Immature natural killer cell (primary cell): ENCODE data around the gene BPIFB6. TPM values are rescaled to one million over a fixed set of nuclear protein-coding genes. Genes with fewer than 3 reads are reported as not detected.
A peak's percentile ranks its signal among the peaks of the same experiment; 100 is the strongest.

Experiments
- DNase-seq, 3 donors: peaks; one replicate each; pipeline ENCODE4 v3.0.0; 2022; ENCODE audit warnings: mixed read lengths in 1 of 3
- H3K27ac Mint-ChIP-seq, 6 donors: one replicate each; pipeline ENCODE4 v1.8.0; 2020; ENCODE audit warnings: mixed read lengths in 6 of 6, mild to moderate bottlenecking in 5 of 6, inconsistent platforms in 4 of 6, moderate library complexity in 3 of 6
- H3K27me3 Mint-ChIP-seq, 3 donors: one replicate each; pipeline ENCODE4 v1.8.0; 2020 to 2021; ENCODE audit warnings: low read depth in 3 of 3, mild to moderate bottlenecking in 3 of 3, mixed read lengths in 3 of 3, moderate library complexity in 3 of 3, inconsistent platforms in 1 of 3
- H3K36me3 Mint-ChIP-seq, 3 donors: one replicate each; pipeline ENCODE4 v1.8.0; 2020; ENCODE audit warnings: mixed read lengths in 3 of 3, inconsistent platforms in 2 of 3, mild to moderate bottlenecking in 2 of 3
- H3K4me1 Mint-ChIP-seq, 2 donors: one replicate each; pipeline ENCODE4 v1.8.0; 2020; ENCODE audit warnings: inconsistent platforms in 2 of 2, mild to moderate bottlenecking in 2 of 2, mixed read lengths in 2 of 2, moderate library complexity in 1 of 2
- H3K4me3 Mint-ChIP-seq, 5 donors: one replicate each; pipeline ENCODE4 v1.8.0; 2020; ENCODE audit warnings: mild to moderate bottlenecking in 5 of 5, mixed read lengths in 5 of 5, inconsistent platforms in 3 of 5, moderate library complexity in 3 of 5
- H3K9me3 Mint-ChIP-seq, 6 donors: one replicate each; pipeline ENCODE4 v1.8.0; 2020; ENCODE audit warnings: mild to moderate bottlenecking in 6 of 6, mixed read lengths in 6 of 6, inconsistent platforms in 4 of 6, moderate library complexity in 3 of 6
- polyA plus RNA-seq, 3 donors: library from polyadenylated mRNA; unstranded; fragments of 300-500 nt; fragmentation: Illumina TruSeq; gene quantifications; one replicate each; pipeline ENCODE4 v1.2.3, GENCODE V29; 2021

The BPIFB6 gene
- polyA plus RNA-seq, 3 donors from 2014 or later, result not detected

DNA sequence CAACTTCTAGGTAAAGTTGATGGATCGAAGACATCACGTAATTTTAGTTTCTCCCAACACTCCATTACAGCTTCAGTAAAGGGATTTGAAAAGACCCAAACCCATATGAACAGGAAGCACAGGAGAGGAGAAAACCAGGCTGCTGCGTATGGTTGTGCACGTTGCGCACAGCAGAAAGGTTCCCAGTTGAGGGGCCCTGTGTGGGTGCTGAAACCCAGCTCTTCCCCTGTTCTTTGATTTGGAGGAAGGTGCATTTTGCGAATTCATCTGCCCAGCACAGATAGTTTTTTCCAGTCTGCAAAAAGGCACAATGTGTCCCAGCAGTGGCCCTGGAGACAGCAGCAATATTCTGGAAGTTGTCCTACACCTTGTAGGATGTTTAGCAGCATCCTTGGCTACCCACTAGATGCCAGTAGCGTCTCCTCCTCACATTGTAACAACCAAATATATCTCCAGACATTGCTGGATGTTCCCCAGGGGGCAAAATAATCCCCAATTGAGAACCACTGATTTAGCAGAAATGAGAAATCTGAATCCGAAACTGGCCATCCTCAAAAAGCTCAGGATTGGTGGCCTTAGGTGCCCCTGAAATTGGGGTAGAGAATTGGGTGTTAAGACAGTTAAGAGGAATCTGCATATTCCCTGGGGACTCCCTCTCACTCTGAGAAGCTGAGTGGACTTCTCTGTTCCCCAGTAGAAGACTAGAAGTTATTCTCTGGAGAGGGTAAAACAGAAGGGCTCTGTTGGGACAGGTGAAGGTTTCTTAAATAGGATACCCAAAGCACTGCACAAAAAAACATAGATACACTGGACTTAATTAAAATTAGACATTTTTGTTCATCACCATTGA lies 39.4 kb upstream of the BPIFB6 start:
- H3K4me1 Mint-ChIP-seq, result no peaks in the 10 kb centered on the region
- H3K36me3 Mint-ChIP-seq, result no peaks in the 10 kb centered on the region
- H3K9me3 Mint-ChIP-seq, result no peaks in the 10 kb centered on the region
- no peak overlapping the region for H3K4me3 Mint-ChIP-seq
- DNase-seq, result no peak
- H3K27ac Mint-ChIP-seq, result no peak overlapping the region
- peaks cover 0 to 4% (median 3%) of the 10 kb centered on the region in 3 donors for H3K27me3 Mint-ChIP-seq

DNA sequence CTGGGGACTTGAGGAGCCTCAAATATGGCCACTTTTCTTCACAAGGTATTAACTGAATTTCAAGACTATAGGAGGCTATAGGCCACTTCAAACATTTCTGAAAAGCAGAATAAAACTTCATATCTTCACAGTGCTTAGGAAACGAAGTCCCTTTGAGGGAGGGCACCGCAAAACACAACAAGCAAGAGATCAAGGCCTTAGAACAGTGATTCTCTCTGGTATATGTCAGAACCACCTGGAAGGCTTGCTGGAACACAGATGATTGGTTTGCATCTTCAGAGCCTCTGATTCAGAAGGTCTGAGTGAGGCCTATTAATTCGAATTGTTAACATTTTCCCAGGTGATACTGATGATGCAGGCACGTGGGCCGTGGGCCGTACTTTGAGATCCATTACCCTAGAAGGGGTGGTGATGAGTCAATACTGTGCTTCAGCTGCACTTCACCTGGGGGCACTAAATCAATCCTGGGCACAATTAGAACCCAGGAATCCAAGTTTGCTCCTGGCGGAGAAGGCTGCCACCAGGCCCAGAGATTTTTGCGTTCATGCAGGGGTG lies 37.9 kb upstream of the BPIFB6 start:
- no peaks in the 10 kb centered on the region for H3K4me1 Mint-ChIP-seq
- peaks cover 0 to 5% (median 4%) of the 10 kb centered on the region in 3 donors for H3K27me3 Mint-ChIP-seq
- DNase-seq, result no peak
- H3K9me3 Mint-ChIP-seq, result no peaks in the 10 kb centered on the region
- H3K4me3 Mint-ChIP-seq, result no peak overlapping the region
- H3K36me3 Mint-ChIP-seq, result no peaks in the 10 kb centered on the region
- no peak overlapping the region for H3K27ac Mint-ChIP-seq

DNA sequence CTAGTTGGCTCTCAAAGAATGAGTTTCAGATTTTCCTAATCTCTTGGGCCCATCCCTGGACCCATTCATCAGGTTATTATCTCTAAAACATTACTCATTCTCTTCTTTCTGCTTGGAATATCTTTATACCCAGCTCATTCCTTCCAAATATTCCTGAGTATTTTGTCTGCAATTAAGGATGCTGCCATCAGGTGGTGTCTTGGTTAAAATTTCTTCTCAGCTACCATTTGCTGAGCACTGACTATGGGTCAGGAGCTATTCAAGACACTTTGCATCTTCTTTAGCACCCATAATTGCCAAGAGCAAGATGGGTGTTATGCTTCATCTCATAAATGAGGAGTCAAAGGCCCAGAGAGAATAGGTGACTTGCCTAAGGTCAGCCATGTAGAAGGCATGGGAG lies 35.6 kb upstream of the BPIFB6 start:
- H3K27me3 Mint-ChIP-seq, result peaks cover 0 to 4% (median 2%) of the 10 kb centered on the region in 3 donors
- no peaks in the 10 kb centered on the region for H3K4me1 Mint-ChIP-seq
- H3K9me3 Mint-ChIP-seq, result no peaks in the 10 kb centered on the region
- H3K4me3 Mint-ChIP-seq, result no peak overlapping the region
- no peaks in the 10 kb centered on the region for H3K36me3 Mint-ChIP-seq
- no peak overlapping the region for H3K27ac Mint-ChIP-seq
- no peak for DNase-seq

DNA sequence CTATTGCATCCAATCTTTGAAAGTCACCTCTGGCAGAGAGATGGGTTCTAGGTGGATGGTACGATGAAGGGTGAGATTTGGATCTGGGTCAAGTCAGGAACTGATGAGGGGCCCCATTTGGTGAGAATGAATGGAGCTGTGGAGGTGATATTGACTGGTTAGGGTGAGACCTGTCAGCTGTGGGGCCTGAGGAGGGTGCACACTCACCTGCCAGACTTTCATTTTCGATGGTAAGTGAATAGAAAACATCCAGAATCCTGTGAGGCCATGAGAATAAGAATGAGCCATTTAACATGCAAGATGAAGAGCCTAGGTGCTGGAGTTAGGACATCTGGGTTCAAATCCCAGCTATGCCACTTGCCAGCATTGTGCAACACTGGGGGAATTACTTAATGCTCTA lies 34.0 kb upstream of the BPIFB6 start:
- peaks cover 0 to 4% (median 2%) of the 10 kb centered on the region in 3 donors for H3K27me3 Mint-ChIP-seq
- DNase-seq, result no peak
- no peaks in the 10 kb centered on the region for H3K4me1 Mint-ChIP-seq
- H3K27ac Mint-ChIP-seq, result no peak overlapping the region
- H3K4me3 Mint-ChIP-seq, result no peak overlapping the region
- no peaks in the 10 kb centered on the region for H3K36me3 Mint-ChIP-seq
- no peaks in the 10 kb centered on the region for H3K9me3 Mint-ChIP-seq

DNA sequence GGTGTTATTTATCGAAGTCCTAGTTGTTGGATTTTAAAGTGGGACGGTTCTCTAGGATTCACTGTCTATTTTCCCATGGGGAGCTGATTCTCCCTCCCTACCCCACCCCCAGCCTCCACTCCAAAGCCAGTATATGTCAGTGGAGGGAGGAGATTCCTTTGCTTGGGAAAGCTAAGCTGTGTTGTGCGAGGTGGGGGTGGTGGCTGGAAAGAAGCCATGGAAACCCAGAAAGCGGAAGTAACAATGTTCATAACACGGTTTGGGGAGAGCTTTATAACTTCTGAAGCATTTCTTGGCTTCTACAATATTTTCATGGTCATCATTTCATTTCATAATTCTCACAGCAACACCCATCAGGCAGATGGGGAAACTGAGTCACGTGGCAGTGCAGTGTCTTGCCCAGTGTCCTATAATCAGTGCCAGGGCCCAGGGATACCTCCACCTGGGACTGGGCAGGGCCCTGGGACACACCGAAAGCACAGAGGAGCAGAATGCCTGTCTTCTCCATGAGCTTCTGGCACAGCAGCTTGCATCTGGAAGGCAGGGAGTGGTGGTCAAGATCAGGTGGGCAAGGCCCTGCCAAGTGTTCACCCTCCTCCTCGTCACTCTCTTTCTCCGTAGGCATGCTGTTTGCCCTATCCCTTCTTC lies 31.7 kb upstream of the BPIFB6 start:
- no peak for DNase-seq
- Mint-ChIP-seq H3K4me1 (no peaks in the 10 kb centered on the region), H3K36me3 (no peaks in the 10 kb centered on the region), H3K4me3 (no peak overlapping the region), H3K27me3 (peaks cover 0 to 2% (median 0%) of the 10 kb centered on the region in 3 donors), H3K27ac (no peak overlapping the region), H3K9me3 (no peaks in the 10 kb centered on the region)

DNA sequence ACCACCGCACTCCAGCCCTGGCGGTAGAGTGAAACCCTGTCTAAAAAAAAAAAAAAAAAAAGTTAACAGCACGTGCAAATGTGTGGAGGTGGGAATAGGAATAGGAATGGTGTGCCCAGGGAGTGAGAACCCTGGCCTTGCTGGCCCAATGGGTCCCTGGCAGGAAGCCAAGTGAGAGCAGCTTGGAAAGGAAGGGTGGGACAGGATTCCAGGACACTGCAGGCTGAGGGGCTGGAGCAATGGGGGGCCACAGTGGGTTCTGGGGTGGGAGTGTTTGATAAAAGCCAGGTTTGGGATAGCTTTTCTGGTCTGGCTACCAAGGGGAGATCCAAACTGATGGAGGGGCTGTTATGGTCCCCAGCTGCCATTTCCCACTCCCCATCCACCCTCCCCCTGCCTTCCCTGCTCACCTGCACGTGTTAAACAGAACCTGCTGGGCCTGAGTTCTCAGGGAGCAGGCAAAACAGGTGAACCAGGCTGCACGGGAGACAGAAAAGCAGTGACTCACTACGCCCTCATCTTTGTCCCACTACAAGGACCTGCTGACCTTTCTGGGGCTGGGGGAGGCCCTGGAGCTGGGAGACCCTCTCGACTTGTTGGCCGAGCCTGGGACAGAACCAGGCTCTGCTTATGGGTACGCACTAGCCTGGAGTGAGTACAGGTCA lies 30.5 kb upstream of the BPIFB6 start:
- Mint-ChIP-seq H3K4me1 (no peaks in the 10 kb centered on the region), H3K27me3 (peaks cover 0 to 2% (median 0%) of the 10 kb centered on the region in 3 donors), H3K4me3 (no peak overlapping the region), H3K9me3 (no peaks in the 10 kb centered on the region), H3K36me3 (no peaks in the 10 kb centered on the region), H3K27ac (no peak overlapping the region)
- DNase-seq, result no peak

DNA sequence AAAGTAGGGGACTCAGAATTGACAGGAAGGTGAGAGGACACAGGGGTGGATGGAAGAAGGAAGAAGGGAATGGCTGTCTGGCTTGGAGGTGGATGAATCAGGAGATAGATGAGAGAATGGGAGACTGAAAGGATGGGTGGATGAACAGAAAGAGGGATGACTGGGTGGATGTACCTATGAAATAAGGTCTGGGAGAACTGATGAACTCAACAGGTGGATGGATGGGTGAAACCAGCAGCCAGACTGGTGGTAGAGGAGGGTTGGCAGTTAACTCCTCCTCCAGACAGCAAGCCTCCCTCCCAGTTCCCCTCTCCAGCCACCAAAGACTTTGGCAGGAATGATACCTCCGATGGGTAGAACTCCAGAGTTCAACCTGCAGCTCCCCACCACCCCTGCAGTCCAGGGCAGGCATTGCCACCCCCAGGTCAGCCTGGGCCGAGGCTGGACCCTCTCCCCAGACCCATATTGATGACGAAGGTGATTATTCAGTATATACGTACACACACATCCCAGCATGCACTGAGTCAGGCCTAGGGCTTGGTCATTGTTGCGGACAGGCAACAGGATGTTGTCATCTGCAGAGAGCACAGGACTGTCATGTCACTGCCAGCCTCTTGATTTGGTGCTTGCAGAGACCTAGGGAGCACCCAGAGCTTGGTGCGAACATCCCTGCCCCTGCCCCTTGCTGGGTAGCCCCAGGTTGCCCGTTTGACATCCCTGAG lies 29.2 kb upstream of the BPIFB6 start:
- no peaks in the 10 kb centered on the region for H3K9me3 Mint-ChIP-seq
- no peaks in the 10 kb centered on the region for H3K36me3 Mint-ChIP-seq
- no peaks in the 10 kb centered on the region for H3K4me1 Mint-ChIP-seq
- no peak overlapping the region for H3K4me3 Mint-ChIP-seq
- DNase-seq, result no peak
- H3K27ac Mint-ChIP-seq, result peak overlapping the region in 1 of 6 donors; percentile 11
- peaks cover 0 to under 1% (median 0%) of the 10 kb centered on the region in 3 donors for H3K27me3 Mint-ChIP-seq

DNA sequence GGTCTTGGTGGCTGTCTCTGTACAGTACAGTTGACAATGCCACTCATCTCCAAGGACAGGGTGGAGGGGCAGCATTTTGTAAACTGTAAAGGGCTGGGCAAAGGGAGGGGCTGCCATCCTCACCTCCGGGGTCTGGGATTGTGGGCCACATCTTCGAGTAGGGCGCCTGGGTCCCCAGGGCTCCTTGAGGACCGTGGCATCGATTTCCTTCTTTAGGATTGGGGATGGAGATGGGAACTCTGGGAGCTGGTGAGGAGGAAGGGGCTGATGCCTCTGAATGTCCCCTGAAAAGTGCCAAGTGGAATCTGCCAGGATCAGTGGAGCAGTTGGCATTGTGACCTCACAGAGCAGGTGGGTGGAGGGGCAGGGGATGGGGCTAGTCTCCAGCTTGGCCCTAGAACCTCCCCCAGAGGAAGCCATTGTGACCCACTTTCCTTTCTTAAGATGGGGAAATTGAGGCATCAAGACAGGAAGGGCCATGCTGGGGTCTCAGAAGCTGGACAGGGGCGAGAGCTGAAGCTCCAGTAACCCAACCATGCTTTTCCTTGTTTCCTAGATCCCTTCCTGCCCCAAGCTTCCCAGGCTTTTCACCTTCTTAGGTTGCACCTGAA lies 27.2 kb upstream of the BPIFB6 start, which contains the start of gene SUN5:
TSS of gene SUN5 (minus strand) at position 293 of the 611 bp plus-strand sequence. CDS start at position 200, 93 bp downstream.
- H3K9me3 Mint-ChIP-seq, result no peaks in the 10 kb centered on the region
- H3K4me3 Mint-ChIP-seq, result no peak within 1 kb of the TSS
- H3K27ac Mint-ChIP-seq, result peak within 1 kb of the TSS in 2 of 6 donors; percentile 26 to 64
- peaks cover 0 to 2% (median 1%) of the 10 kb centered on the region in 3 donors for H3K27me3 Mint-ChIP-seq
- DNase-seq, result no peak
- no peaks in the 10 kb centered on the region for H3K4me1 Mint-ChIP-seq
- no peaks in the 10 kb centered on the region for H3K36me3 Mint-ChIP-seq

DNA sequence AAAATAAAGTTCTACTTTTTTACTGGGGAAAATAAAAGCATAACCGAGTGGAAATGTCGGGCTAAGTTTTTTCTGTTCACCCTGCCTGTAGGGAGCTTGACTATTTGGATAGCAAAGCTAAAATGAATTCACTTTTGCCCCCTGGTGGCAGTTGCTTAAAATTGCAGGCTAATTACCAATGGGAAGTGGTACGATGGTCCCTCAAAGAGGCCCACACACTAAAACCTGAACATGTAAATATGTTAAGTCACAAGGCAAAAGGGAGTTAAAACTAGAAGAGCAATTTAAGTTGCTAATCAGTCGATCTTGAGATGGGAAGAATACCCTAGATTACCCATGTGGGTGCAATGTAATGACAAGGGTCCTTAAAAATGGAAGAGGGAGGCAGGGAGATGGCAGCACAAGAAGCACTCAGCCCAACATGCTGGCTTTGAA lies 26.3 kb upstream of the BPIFB6 start:
- DNase-seq, result peak; percentile 19 to 32 (median 26)
- no peak overlapping the region for H3K4me3 Mint-ChIP-seq
- H3K4me1 Mint-ChIP-seq, result no peaks in the 10 kb centered on the region
- no peaks in the 10 kb centered on the region for H3K36me3 Mint-ChIP-seq
- no peaks in the 10 kb centered on the region for H3K9me3 Mint-ChIP-seq
- H3K27ac Mint-ChIP-seq, result peak overlapping the region in 1 of 6 donors; percentile 26
- peaks cover 0 to 2% (median 1%) of the 10 kb centered on the region in 3 donors for H3K27me3 Mint-ChIP-seq

DNA sequence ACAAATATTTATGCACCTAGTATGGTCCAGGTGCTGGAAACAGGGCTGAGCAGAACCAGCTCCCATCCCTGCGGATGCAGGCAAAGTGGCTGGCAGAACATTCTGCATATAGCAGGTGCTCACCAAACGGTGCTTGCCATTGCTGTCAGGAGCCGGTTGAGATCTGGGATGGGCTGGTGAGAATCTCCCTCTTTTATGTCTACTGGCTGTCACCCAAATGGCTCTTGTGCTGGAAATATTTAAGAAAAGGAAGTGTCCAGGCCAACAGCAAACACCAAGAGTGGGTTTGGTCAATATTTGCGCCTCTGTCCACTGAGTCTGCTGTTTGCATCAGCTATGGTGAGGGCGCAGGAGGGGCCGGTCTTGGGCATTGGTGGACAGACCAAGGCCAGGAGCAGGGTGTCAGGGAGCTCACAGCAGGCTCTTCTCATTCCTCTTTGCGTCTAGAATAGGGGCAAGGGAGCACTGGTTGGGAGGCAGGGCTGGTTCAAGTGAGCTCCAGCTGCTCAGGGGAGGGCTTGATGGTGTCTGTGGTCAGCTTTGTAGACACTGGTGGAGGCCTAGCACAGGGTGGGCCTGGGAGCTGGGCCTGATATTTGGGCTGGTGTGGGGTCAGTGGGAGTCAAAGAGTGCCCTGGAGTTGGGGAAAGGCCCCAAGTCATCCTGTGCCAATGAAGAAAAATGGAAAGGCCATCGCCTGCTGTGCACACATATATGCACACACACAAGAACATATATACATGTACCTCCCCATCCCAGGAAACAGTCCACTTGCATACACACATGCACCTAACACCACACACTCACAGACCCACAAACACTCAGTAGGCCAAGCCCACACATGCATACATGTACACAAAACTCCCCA lies 25.3 kb upstream of the BPIFB6 start:
- Mint-ChIP-seq H3K4me3 (no peak overlapping the region), H3K36me3 (no peaks in the 10 kb centered on the region), H3K9me3 (no peaks in the 10 kb centered on the region), H3K27me3 (peaks cover 0 to 2% (median 1%) of the 10 kb centered on the region in 3 donors), H3K4me1 (no peaks in the 10 kb centered on the region), H3K27ac (no peak overlapping the region)
- DNase-seq, result no peak

DNA sequence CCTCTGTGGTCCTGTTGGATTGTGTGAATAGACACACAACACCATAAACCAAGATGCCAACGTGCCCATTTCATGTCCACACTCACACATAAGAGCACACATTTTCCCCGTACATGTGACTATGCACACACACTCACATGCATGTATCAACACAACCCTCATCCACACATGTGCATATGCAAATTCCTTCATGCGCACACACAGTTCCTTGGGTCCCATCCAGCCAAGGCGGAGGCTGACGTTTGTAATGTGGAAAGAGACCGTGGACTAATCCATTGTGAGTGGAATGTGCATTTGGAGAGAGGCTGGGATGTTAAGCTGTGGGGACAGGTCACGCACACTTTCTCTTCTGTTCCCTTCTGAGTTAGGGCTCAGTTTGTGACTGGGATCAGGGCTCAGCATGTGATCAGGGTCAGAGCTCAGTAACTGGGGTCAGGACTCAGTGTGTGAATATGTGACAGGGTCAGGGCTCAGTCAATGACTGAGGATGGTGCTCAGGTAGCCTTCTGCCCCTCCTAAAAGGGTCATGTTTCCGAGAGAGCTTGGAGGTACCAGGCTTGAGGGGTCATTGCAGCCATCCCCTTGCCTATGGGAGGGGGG lies 24.6 kb upstream of the BPIFB6 start:
- Mint-ChIP-seq H3K27ac (no peak overlapping the region), H3K27me3 (peaks cover 0 to 2% (median 1%) of the 10 kb centered on the region in 3 donors), H3K9me3 (no peaks in the 10 kb centered on the region), H3K4me1 (no peaks in the 10 kb centered on the region), H3K36me3 (no peaks in the 10 kb centered on the region), H3K4me3 (no peak overlapping the region)
- no peak for DNase-seq
